AG08395 (cell line): Measurements from ENCODE around the gene PRDM8.
A peak's percentile ranks its signal among the peaks of the same experiment; 100 is the strongest.
"Not testable (repeated sequence)": the region's sequence is repeated elsewhere in the genome, so short reads cannot be mapped to it uniquely, and the experiment has no call there.

Experiments used
- DNase-seq: peaks from one replicate; pipeline ENCODE4 v3.0.0; 2012; ENCODE audit warnings: mixed read lengths, low spot score

The PRDM8 gene

DNA sequence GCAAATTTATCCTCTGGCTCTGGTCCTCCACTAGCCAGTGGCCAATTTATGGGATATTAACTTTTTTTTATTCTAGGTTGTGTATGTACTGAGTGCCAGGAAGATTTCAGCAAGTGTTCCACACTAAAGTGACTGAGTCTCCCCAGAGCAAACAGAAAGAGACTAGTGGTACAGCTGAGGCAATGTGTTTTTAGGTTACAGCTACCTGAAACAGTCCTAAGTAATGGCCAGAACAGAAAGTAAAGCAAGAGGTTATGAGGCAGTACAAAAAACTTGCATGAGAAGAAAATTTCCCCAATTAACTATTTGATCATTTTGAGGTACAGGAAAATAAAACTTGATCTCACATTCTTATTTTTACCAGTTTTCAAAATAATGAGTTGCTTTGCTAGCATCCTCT, 31.2 kb downstream of the PRDM8 start:
- no peak for DNase-seq

DNA sequence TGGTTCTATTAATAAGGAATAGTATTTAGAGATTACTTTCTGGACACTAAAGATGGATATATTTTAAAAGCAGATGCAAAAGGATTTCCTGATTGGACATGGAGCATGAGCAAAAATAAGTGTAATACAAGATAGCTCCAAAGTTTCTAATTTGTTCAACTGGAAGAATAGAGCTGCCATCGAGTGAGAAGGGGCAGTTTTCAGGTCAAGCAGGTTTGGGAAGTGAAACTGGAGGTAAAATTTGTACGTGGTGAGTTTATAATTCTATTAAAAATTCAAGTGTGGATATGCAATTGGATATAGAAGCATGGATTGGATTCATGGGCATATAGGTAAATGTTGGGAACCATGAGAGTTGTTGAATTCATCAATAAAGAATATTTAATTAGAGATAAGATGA, 31.8 kb downstream of the PRDM8 start:
- DNase-seq, result no peak

DNA sequence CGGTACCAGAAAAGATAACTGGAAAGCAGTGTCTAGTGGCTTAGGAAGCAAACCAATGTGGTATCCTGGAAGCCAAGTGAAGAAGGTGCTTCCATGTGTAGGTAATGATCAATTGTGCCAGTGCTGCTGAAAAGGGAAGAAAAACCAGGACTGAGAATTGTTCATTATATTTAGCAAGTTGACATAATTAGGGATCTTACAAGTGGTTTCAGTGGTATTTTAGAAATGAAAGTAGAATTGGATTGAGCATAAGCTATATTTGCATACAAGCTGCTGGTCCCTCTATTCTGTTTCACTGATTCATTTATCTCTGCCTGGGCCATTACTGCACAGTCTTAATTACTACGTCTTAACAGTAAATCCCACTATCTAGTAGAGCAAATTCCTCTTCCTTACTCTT, 32.3 kb downstream of the PRDM8 start:
- no peak for DNase-seq

DNA sequence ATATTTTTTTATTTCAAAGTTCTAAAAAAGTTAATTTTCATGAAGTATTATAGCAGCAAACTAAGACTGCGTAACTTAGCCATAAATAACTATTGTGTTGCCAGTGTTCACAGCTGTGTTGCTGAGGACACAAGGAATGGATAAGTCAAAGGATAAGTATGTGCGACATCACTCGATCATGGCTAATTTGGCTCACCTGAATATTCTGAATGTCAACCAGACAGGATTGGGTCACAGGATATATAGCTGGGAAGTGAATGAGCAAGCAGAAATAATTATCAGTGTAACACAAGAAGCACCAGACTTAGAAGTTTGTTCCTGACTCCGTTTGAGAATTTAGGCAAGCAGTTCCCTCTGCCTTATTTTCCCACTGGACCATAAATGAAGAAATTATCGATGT, 33.9 kb downstream of the PRDM8 start:
- no peak for DNase-seq

DNA sequence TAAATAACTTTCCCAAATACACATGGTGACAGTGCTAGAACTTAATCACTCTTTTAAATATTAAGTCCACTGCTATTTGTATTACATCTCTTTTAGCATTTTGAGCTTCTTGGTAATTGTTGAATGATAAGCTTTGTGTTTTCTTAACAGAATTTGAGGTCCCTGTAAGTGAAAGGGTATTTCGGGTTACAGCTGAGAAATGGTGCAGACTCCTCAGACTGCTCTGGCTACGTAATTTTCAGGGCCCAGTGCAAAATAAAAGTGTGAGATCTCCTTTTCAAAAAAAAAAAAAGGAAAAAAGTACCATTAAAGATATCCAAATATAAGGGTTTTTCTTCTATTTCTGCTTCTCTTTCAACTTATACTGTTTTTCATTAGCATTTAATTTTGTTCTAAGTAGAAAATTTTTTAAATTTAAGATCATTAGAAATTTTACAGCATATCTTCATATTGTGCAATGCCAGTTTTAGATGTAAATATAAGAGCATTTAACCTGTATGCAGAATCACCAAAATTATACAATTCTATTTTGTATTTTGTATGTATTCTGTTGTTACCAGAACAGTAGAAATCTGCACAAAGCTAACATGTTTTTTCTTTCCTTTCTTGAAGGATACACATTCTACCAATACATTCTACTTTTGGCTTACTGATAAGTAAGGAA, 35.5 kb downstream of the PRDM8 start:
- DNase-seq, result no peak

DNA sequence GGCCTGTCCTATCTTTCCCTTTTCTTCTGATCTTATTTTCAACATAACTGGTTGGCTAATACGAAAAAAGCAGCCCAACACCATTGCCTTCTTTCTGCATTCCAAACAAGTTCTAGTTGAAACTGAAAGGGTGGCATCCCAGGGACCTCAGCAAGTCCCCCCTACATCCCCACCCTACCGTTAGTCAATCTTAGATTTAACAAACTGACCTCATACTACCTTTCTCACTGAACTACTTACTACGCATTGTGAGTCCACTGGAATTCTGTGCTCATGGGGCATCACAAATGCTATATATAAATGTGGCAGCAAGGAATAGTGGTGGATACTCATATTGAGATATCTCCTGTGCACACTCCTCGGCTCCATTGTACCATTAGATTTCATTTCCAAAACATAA, 36.1 kb downstream of the PRDM8 start:
- DNase-seq, result no peak

DNA sequence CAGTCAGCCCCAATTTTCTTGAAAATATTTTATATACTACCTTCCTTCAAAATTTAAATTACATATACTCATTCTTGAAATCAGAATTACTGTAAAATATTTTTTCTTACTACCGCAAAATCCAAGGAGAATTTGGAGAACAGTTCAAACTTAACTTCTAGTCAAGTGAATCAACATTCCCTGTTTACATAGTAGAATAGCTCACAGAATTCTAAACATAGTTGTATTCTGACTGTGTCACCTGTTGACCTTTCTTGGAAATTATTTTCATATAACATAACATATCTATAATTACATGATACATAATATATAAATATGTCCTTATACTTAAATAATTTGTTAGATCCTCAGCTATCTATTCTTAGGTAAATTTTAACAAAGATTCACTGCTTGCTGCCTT, 38.1 kb downstream of the PRDM8 start:
- DNase-seq, result no peak

DNA sequence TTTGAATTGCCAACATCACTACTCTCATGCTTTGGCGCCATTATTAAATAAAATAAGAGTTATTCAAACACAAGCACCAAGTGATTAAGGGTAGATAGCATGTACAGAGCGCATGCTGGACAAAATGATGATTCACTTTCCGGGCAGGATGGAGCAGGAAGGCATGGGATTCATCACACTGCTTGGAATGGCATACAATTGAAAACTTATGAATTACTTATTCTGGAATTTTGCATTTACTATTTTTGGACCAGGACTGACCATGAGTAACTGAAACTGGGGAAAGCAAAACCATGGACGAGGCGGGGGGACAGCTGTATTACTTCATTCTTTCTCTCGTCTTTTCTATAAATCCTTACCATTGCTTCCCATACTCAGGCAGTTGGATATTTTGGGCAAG, 40.7 kb downstream of the PRDM8 start:
- peak; percentile 78 for DNase-seq

DNA sequence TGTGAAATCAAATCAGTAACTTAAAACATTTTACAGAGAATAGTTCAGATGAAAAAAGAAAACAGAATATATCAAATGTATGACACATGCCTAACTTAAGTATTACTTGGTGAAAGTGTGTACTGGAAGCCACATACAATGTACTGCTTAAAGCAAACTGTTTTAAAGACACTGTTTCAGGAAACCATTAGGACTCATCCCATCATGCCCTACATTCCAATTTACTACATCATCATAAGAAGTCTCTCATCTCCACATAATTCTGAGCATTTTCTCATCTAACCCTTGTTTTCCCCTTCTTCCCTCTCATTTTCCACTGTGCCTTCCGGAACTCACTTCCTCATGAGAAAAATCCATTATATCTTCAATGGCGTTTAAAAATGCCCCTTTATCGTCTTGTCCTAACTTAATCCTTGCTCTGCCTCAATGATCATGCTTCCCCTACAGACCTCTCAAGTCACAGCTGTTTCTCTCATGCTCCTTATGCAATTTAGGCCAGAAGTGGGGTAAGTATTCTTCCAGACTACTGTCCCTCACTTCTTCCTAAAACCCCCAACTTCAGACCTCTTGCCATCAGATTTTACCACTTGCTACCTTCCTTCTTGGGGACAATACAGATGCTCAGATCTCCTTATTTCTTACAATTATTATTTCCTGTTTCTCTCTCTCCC, 42.3 kb downstream of the PRDM8 start:
- DNase-seq, result peak; percentile 62

DNA sequence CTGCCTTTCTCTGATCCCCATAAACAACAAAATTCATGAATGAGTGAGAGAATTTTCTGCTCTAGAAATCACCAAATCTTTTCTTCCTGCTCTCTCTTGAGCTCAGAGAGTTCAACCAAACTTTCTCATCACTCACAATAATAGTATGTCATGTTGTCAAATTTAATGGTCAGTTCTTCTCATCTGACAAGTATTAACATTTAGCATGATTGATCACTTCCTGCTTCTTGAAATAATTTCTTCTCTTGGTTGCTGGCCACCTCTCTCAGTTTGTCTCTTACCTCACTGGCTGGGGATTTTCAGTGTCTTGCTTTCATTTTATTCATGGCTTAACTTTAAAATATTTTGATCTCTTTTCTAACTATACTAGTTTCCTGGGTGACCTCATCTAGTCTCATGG, 43.7 kb downstream of the PRDM8 start:
- DNase-seq, result no peak

DNA sequence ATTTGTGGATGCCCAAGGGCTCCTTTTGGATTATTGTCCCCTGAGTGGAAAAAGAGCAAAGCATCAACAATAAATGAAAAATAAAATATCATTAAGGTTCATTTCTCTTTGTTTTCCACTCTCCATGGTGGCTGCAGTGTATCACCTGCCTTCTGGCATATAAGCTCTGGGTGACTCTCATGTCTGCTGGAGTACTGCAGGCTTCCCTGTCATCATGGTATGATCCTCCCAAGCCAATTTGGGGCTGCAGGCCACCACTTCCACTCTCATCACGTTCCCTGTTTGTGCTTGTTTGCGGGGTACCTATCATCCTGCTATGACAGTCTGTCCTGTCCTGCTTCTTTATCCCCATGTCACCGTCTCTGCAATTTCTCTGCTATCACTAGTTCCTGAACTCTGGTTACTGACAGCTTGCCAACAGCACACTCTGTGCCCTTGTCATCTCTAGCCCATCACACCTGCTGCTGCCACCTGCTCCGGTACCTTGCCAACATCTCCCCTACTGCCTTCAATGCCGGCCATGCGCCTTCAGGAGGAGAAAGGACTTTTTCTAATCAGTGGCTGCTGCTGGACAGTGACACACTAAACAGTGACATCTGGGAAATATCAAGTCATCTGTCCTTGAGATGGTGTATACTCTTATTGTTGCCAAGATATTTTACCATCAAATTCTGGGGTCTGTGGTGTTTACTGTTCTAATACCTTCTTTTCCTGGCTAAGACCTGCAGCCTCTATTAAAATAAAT, 46.1 kb downstream of the PRDM8 start:
- no peak for DNase-seq

DNA sequence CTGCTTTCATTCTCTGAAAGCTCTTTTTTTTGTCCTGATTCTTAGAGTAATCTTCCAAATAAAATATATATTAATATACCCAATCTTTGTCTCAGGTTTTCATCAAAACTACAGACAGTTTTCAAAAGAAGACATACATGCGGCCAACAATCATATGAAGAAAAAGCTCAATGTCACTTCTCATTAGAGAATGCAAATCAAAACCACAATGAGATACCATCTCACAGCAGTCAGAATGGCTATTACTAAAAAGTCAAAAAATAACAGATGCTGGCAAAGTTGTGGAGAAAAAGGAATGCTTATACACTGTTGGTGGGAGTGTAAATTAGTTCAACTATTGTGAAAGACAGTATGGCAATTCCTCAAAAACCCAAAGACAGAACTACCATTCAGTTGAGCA, 50.2 kb downstream of the PRDM8 start:
- not testable (repeated sequence) for DNase-seq

DNA sequence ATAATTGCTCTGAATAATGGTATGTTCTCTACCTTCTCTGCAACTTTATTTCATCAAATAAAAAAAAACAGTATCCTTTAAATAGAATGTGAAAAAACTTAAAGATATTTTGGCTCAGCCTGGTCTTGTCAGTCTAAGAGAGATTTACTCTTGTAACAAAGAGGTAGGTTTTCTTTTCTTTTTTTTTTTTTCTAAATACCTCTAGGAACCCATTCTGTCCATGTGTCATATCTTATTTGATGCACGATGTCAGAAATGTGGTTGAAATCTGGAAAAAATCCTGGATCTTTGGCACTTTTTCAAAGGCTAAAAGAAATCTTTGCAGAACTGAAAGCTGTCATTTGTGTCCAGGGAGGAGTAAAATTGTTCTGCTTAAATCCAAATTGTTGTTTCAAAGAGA, 51.8 kb downstream of the PRDM8 start:
- no peak for DNase-seq

DNA sequence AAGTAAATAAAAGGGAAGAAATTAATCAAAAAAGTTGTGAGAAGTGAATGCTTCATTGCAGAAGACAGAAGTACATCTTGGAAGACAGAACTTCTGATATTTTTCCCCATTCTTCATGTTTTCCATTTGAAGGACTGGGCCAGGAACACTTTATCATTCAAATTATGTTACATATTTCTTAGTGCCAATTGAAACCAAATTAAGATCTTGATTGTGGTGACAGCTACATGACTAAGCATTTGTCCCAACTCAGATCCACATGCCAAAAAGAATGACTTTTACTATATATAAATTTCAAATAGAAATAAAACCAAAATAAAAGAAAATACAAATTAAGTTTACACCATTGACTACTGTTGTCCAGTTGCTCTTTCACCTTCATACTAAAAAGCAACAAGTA, 55.1 kb downstream of the PRDM8 start:
- DNase-seq, result no peak

DNA sequence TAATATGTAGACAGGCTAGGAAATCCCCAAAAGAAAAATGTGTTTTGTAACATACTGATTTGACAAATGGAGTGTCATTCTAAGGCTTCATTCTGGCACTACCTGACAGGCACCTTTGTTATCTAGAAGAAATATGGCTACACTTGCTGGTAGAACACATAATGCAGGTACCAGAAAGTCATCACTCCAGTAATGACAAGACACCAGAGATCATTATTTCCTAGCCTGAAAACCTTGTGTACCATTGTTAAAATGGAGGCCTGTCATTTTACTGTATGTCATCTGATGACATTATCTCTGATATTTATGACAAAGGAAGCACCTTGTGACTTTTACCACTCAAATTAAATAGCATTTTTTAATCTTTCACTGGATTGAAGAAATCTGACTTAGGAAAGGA, 55.6 kb downstream of the PRDM8 start:
- no peak for DNase-seq

DNA sequence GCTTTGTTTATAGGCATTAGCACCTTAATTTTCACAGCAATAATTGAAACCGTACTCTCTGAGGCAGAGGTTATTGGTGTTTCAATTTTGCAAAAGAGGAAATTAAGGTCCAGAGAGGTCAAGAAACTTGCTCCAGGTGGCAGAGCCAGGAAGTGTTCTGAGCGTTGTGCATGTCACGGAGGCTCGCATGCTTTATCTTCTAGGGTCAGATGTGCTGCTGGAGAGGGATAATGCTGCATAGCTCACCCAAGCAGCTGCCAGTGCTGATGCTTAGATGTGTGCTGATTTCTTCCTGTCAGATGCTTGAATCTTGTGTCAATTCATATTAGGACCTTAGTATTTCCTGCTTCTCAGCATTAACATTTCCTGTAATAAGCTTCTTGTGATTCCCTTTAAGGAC, 56.2 kb downstream of the PRDM8 start:
- DNase-seq, result no peak
